ENCODE results near the gene AK2. TPM values are rescaled to one million over a fixed set of nuclear protein-coding genes. Genes with fewer than 3 reads are reported as not detected.
"Not testable (repeated sequence)": the region's sequence is repeated elsewhere in the genome, so short reads cannot be mapped to it uniquely, and the experiment has no call there.

AK2 gene
- total RNA-seq, 2 donors from 2014 or later, result 304 to 372 TPM

- Mint-ChIP-seq H3K36me3 (ENCODE audit: low read depth) (no peaks in the 10 kb centered on the region), H3K27ac (peak overlapping the region; percentile 96), H3K9me3 (no peaks in the 10 kb centered on the region), H3K4me1 (peaks cover 53% of the 10 kb centered on the region), H3K4me3 (peak overlapping the region; percentile 84), H3K27me3 (no peaks in the 10 kb centered on the region)
- peak; percentile 45 for ATAC-seq (replicated peaks)
These were observed 47.3 kb downstream of the AK2 start for GRCh38 chr1:32989160-32990050.

GRCh38 chr1:32988665-32989064, 48.0 kb downstream of the AK2 start:
- peaks cover 58% of the 10 kb centered on the region for H3K4me1 Mint-ChIP-seq
- H3K27ac Mint-ChIP-seq, result peak overlapping the region; percentile 96
- peak overlapping the region; percentile 84 for H3K4me3 Mint-ChIP-seq
- no peaks in the 10 kb centered on the region for H3K27me3 Mint-ChIP-seq
- no peaks in the 10 kb centered on the region for H3K36me3 Mint-ChIP-seq (ENCODE audit: low read depth)
- no peaks in the 10 kb centered on the region for H3K9me3 Mint-ChIP-seq
- no peak for ATAC-seq (replicated peaks)

- no peaks in the 10 kb centered on the region for H3K36me3 Mint-ChIP-seq (ENCODE audit: low read depth)
- no peaks in the 10 kb centered on the region for H3K9me3 Mint-ChIP-seq
- no peak for ATAC-seq (replicated peaks)
- H3K27me3 Mint-ChIP-seq, result no peaks in the 10 kb centered on the region
- peak overlapping the region; percentile 93 for H3K27ac Mint-ChIP-seq
- H3K4me3 Mint-ChIP-seq, result peak overlapping the region; percentile 69
- peaks cover 59% of the 10 kb centered on the region for H3K4me1 Mint-ChIP-seq
These were observed 51.5 kb downstream of the AK2 start for GRCh38 chr1:32985226-32985625.

GRCh38 chr1:32984455-32985171, 52.1 kb downstream of the AK2 start:
- Mint-ChIP-seq H3K4me1 (peaks cover 56% of the 10 kb centered on the region), H3K4me3 (peak overlapping the region; percentile 69), H3K9me3 (no peaks in the 10 kb centered on the region), H3K27me3 (no peaks in the 10 kb centered on the region), H3K36me3 (ENCODE audit: low read depth) (no peaks in the 10 kb centered on the region), H3K27ac (peak overlapping the region; percentile 93)
- peak; percentile 64 for ATAC-seq (replicated peaks)

GRCh38 chr1:32984090-32984454, 52.6 kb downstream of the AK2 start:
- Mint-ChIP-seq H3K4me1 (peaks cover 50% of the 10 kb centered on the region), H3K4me3 (peak overlapping the region; percentile 69), H3K27ac (peak overlapping the region; percentile 93), H3K36me3 (ENCODE audit: low read depth) (no peaks in the 10 kb centered on the region), H3K27me3 (no peaks in the 10 kb centered on the region), H3K9me3 (no peaks in the 10 kb centered on the region)
- no peak for ATAC-seq (replicated peaks)

- ATAC-seq (replicated peaks), result no peak
- no peaks in the 10 kb centered on the region for H3K9me3 Mint-ChIP-seq
- peak overlapping the region; percentile 69 for H3K4me3 Mint-ChIP-seq
- peak overlapping the region; percentile 93 for H3K27ac Mint-ChIP-seq
- H3K36me3 Mint-ChIP-seq (ENCODE audit: low read depth), result no peaks in the 10 kb centered on the region
- H3K27me3 Mint-ChIP-seq, result no peaks in the 10 kb centered on the region
- peaks cover 46% of the 10 kb centered on the region for H3K4me1 Mint-ChIP-seq
These were observed 53.7 kb downstream of the AK2 start for GRCh38 chr1:32983020-32983419.

- Mint-ChIP-seq H3K27me3 (no peaks in the 10 kb centered on the region), H3K4me1 (peaks cover 46% of the 10 kb centered on the region), H3K4me3 (peak overlapping the region; percentile 69), H3K36me3 (ENCODE audit: low read depth) (no peaks in the 10 kb centered on the region), H3K9me3 (no peaks in the 10 kb centered on the region), H3K27ac (peak overlapping the region; percentile 93)
- ATAC-seq (replicated peaks), result peak; percentile 89
These were observed 55.4 kb downstream of the AK2 start for GRCh38 chr1:32981003-32981901.

- no peaks in the 10 kb centered on the region for H3K9me3 Mint-ChIP-seq
- ATAC-seq (replicated peaks), result no peak
These were observed 56.6 kb downstream of the AK2 start for GRCh38 chr1:32980080-32980479.

GRCh38 chr1:32978854-32979253, 57.8 kb downstream of the AK2 start:
- H3K27me3 Mint-ChIP-seq, result no peaks in the 10 kb centered on the region
- peaks cover 25% of the 10 kb centered on the region for H3K4me1 Mint-ChIP-seq

More at GRCh38 chr1:32980080-32980479, 56.6 kb downstream of the AK2 start:
- Mint-ChIP-seq H3K4me3 (peak overlapping the region; percentile 69), H3K4me1 (peaks cover 36% of the 10 kb centered on the region), H3K27ac (peak overlapping the region; percentile 93), H3K36me3 (ENCODE audit: low read depth) (no peaks in the 10 kb centered on the region), H3K27me3 (no peaks in the 10 kb centered on the region)

GRCh38 chr1:32977546-32978087, 59.1 kb downstream of the AK2 start:
- peaks cover 19% of the 10 kb centered on the region for H3K4me1 Mint-ChIP-seq
- H3K4me3 Mint-ChIP-seq, result no peak overlapping the region
- peak overlapping the region; percentile 26 for H3K27ac Mint-ChIP-seq
- H3K36me3 Mint-ChIP-seq (ENCODE audit: low read depth), result no peaks in the 10 kb centered on the region
- no peak for ATAC-seq (replicated peaks)
- peaks cover under 1% of the 10 kb centered on the region for H3K27me3 Mint-ChIP-seq
- no peaks in the 10 kb centered on the region for H3K9me3 Mint-ChIP-seq

More at GRCh38 chr1:32978854-32979253, 57.8 kb downstream of the AK2 start:
- Mint-ChIP-seq H3K27ac (no peak overlapping the region), H3K9me3 (no peaks in the 10 kb centered on the region), H3K4me3 (no peak overlapping the region), H3K36me3 (ENCODE audit: low read depth) (no peaks in the 10 kb centered on the region)
- ATAC-seq (replicated peaks), result no peak

- ATAC-seq (replicated peaks); H3K4me3 Mint-ChIP-seq; H3K27ac Mint-ChIP-seq; H3K36me3 Mint-ChIP-seq (ENCODE audit: low read depth); H3K4me1 Mint-ChIP-seq; H3K9me3 Mint-ChIP-seq: not testable (repeated sequence)
- peaks cover 13% of the 10 kb centered on the region for H3K27me3 Mint-ChIP-seq
These were observed 61.6 kb downstream of the AK2 start for GRCh38 chr1:32975055-32975454.

- H3K4me1 Mint-ChIP-seq, result peaks cover 11% of the 10 kb centered on the region
- H3K27me3 Mint-ChIP-seq, result peaks cover 13% of the 10 kb centered on the region
- H3K9me3 Mint-ChIP-seq; H3K27ac Mint-ChIP-seq; ATAC-seq (replicated peaks); H3K36me3 Mint-ChIP-seq (ENCODE audit: low read depth): not testable (repeated sequence)
- peak overlapping the region; percentile 42 for H3K4me3 Mint-ChIP-seq
These were observed 63.2 kb downstream of the AK2 start for GRCh38 chr1:32973458-32973857.

GRCh38 chr1:32972814-32973428, 63.8 kb downstream of the AK2 start:
- ATAC-seq (replicated peaks), result peak; percentile 5
- peaks cover 13% of the 10 kb centered on the region for H3K27me3 Mint-ChIP-seq
- no peak overlapping the region for H3K27ac Mint-ChIP-seq
- peaks cover 4% of the 10 kb centered on the region for H3K9me3 Mint-ChIP-seq
- peak overlapping the region; percentile 42 for H3K4me3 Mint-ChIP-seq
- H3K36me3 Mint-ChIP-seq (ENCODE audit: low read depth), result no peaks in the 10 kb centered on the region
- H3K4me1 Mint-ChIP-seq, result peaks cover 17% of the 10 kb centered on the region
